Choroid plexus epithelial cell (primary cell): ENCODE results near the gene TPRN.

Experiments
- DNase-seq: peaks from one replicate; pipeline ENCODE4 v3.0.0-alpha.2; 2010; ENCODE audit warnings: low read depth
- H3K4me3 ChIP-seq: 2 replicates; pipeline ENCODE4 v1.5.1; 2011; ENCODE audit warnings: low read depth, mild to moderate bottlenecking, control low read depth, low read length, moderate library complexity
- CTCF ChIP-seq: conservative IDR thresholded peaks from 2 replicates; pipeline ENCODE4 v1.5.1; 2011; ENCODE audit warnings: low read depth, mild to moderate bottlenecking, control low read depth, inconsistent platforms, low read length, moderate library complexity

TPRN gene

GRCh38 chr9:137193771-137194170, 6.8 kb downstream of the TPRN start:
- TF ChIP-seq CTCF: no peak
- DNase-seq: no peak
- no peak overlapping the region for H3K4me3 ChIP-seq

DNA sequence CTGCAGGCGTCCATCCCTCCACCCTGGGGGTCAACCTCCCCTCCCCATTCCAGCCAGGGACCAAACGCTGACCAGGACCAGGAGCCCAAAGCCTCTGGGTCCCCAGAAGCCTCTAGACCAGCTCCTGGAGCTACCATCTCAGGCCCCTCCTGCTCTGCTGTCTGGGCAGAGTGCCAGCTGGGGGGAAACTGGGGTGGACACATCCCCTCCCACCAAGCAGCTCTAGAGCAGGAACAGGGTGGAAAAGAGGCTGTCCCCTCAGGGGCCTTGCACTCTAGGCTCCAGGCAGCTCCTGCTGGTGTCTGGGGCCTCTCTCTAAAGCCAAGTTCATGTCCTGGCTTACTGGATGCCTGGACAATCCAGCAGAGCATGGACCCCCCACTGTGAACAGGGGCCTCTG, 7.7 kb downstream of the TPRN start:
- no peak overlapping the region for H3K4me3 ChIP-seq
- no peak for TF ChIP-seq CTCF
- DNase-seq: peak; percentile 19

DNA sequence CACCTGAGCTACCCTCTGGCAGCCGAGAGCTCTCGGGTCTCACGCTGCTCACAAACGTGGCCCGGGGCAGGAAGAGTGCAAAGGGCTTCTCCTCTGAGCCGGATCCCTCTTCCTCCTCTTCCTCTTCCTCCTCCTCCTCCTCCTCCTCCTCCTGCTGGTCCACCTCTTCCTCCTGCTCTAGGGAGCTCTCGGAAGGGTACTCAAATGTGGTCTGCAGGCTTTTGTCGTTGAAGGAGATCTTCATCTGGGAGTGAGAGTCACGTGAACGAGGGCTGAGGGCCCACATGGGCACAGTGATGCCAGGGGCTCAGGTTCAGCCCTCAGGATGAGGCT, 8.1 kb downstream of the TPRN start:
- no peak for DNase-seq
- H3K4me3 ChIP-seq: no peak overlapping the region
- TF ChIP-seq CTCF: no peak

GRCh38 chr9:137191691-137192447, 8.7 kb downstream of the TPRN start:
- no peak for DNase-seq
- no peak for TF ChIP-seq CTCF
- no peak overlapping the region for H3K4me3 ChIP-seq

DNA sequence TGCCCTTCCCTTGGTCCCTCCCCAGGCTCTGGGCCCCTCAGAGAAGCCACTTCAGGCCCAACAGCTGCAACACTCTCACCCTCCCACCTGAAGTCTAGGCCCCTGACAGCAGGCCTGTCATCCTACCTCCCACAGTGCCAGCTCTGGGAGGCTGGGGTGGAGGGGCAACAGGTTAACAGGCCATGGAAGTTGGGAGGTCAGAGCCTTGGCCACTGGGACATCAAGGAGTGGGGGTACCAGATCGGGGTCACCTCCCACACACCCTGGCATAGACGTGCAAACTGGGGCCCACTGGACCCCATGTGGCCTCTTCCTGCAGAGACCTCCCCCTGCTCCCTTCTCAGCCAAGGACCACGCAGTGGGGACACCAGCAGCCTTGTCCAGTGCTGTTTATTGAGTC, 9.3 kb downstream of the TPRN start:
- no peak for TF ChIP-seq CTCF
- H3K4me3 ChIP-seq: no peak overlapping the region
- DNase-seq: no peak

GRCh38 chr9:137190315-137190856, 10.2 kb downstream of the TPRN start:
- no peak overlapping the region for H3K4me3 ChIP-seq
- no peak for TF ChIP-seq CTCF
- no peak for DNase-seq
